HG03565 (cell line): Measurements from ENCODE around the gene MAMDC2.

Experiments used
- ATAC-seq: cut with Tn5 transposase; IDR thresholded peaks from one replicate; pipeline ENCODE4 v1.9.1; 2021; ENCODE audit warnings: mild to moderate bottlenecking, moderate library complexity; ENCODE audit not compliant: unreplicated experiment

MAMDC2 gene

GRCh38 chr9:70127540-70128416 is 84.1 kb downstream of the MAMDC2 start:
- no peak for ATAC-seq

- no peak for ATAC-seq
Measured at GRCh38 chr9:70130266-70130665, 86.6 kb downstream of the MAMDC2 start.

- no peak for ATAC-seq
Measured at GRCh38 chr9:70131296-70131695, 87.6 kb downstream of the MAMDC2 start.

- ATAC-seq = no peak
Measured at GRCh38 chr9:70133253-70134208, 89.9 kb downstream of the MAMDC2 start.

- ATAC-seq = no peak
Measured at GRCh38 chr9:70134360-70134759, 90.7 kb downstream of the MAMDC2 start.

GRCh38 chr9:70135176-70135575 is 91.5 kb downstream of the MAMDC2 start:
- no peak for ATAC-seq

GRCh38 chr9:70136632-70137031 is 93.0 kb downstream of the MAMDC2 start:
- no peak for ATAC-seq

- no peak for ATAC-seq
Measured at GRCh38 chr9:70137577-70137976, 93.9 kb downstream of the MAMDC2 start.

GRCh38 chr9:70142101-70142500 is 98.5 kb downstream of the MAMDC2 start:
- no peak for ATAC-seq

- no peak for ATAC-seq
Measured at GRCh38 chr9:70143394-70144130, 99.9 kb downstream of the MAMDC2 start.

- no peak for ATAC-seq
Measured at GRCh38 chr9:70144131-70144503, 100.5 kb downstream of the MAMDC2 start.

GRCh38 chr9:70145981-70146380 is 102.3 kb downstream of the MAMDC2 start:
- ATAC-seq = no peak

- ATAC-seq = no peak
Measured at GRCh38 chr9:70147196-70147595, 103.5 kb downstream of the MAMDC2 start.

GRCh38 chr9:70147651-70148050 is 104.0 kb downstream of the MAMDC2 start:
- no peak for ATAC-seq

GRCh38 chr9:70152350-70152749 is 108.7 kb downstream of the MAMDC2 start:
- no peak for ATAC-seq

- ATAC-seq = no peak
Measured at GRCh38 chr9:70156729-70157128, 113.1 kb downstream of the MAMDC2 start.

- ATAC-seq = no peak
Measured at GRCh38 chr9:70159630-70160029, 116.0 kb downstream of the MAMDC2 start.

GRCh38 chr9:70160686-70161600 is 117.3 kb downstream of the MAMDC2 start:
- ATAC-seq = no peak

- no peak for ATAC-seq
Measured at GRCh38 chr9:70165006-70165602, 121.5 kb downstream of the MAMDC2 start.

GRCh38 chr9:70168521-70168920 is 124.9 kb downstream of the MAMDC2 start:
- ATAC-seq = no peak
